Measurements from ENCODE around the gene MAP1LC3A.

The MAP1LC3A gene

DNA sequence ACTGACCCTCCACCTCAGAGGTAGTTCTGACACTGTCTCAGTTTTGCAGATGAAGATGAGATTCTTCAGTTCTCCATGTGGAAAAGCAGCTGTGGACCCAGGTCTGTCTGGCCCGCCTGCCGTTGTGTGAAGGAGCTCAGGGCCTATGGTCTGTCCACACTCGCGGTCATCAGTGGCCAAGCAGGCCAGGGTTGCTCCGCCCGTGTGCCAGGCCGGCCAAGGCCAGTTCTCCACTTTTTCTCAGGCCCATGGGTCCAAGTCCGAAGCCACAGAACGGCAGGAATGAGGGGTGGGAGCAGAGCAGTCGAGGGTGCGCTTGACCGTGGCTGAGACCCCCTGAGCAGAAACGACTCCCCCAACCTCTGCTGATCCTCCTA lies 8.6 kb upstream of the MAP1LC3A start:
- DNase-seq = no peak

GRCh38 chr20:34552569-34552968 lies 5.9 kb upstream of the MAP1LC3A start:
- DNase-seq = no peak

GRCh38 chr20:34553366-34553867 lies 5.1 kb upstream of the MAP1LC3A start:
- no peak for DNase-seq

DNA sequence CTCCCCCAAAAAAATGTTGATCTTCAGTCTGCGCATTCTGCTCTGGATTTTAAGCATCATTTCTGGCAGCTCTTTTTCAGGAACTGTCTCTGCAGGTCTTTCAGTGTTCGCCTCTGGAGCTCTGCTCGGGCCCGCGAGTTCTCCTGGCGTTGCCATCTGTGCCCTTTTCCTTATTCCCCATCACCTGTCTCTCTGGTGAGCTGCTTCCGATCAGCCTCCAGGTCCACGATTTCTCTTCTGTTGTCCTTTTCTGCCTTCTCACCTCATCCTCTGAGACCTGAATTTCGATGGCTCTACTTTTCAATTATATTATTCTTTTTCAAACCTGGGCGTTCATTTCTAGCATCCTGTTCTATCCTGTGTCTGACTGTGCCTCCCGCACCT lies 590 bp upstream of the MAP1LC3A start:
- DNase-seq = no peak

DNA sequence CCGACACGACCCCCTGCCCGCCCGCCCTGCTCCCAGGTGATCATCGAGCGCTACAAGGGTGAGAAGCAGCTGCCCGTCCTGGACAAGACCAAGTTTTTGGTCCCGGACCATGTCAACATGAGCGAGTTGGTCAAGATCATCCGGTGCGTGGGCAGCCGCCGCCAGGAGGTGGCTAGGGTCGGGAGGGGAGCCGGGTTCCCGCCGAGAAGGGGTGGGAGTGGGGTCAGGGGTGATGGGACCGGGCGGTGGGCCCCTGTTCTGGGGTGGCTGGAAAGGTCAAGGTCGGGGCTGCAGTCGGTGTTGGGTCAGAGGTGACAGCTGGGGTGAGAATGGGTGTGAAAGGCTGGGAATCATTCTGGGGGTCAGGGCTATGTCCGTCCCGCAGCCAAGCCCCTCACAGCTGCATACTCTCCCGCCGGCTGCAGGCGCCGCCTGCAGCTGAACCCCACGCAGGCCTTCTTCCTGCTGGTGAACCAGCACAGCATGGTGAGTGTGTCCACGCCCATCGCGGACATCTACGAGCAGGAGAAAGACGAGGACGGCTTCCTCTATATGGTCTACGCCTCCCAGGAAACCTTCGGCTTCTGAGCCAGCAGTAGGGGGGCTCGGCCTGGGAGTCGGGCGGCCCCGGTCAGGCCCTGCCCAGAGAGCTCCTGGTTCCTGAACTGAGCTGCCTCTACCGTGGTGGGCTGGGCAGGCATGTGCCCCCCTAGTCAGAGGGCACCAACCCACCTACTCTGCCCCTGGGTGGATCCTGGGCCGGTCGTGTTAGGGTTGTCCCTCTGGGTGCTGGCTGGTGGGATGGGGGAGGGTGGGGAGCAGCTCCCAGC lies 1.0 kb downstream of the MAP1LC3A start:
- no peak for DNase-seq

- DNase-seq = no peak
Measured at GRCh38 chr20:34560141-34560523, 1.6 kb downstream of the MAP1LC3A start.

- no peak for DNase-seq
Measured at GRCh38 chr20:34560614-34561013, 2.1 kb downstream of the MAP1LC3A start.

DNA sequence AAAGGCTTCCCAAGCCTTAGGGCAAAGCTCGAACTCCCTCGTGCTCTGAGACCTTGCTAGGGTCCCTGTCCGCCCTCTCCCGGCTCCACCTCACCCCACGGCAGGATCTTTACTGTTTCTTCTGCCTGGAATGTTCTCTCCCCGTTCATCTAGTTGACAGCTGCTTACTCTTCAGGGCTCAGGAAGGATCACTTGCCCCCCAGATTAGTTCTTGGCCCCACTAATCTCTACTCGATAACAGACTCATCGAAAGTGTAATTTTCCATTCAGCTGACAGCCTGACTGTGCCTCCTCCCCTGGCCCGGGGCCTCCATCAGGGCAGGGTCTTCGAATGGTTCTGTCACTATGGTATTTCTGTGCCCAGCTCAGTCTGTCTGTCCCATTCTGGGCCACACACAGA lies 3.1 kb downstream of the MAP1LC3A start:
- no peak for DNase-seq

- no peak for DNase-seq
Measured at GRCh38 chr20:34562641-34563040, 4.1 kb downstream of the MAP1LC3A start.

- DNase-seq = no peak
Measured at GRCh38 chr20:34564833-34565232, 6.3 kb downstream of the MAP1LC3A start.

DNA sequence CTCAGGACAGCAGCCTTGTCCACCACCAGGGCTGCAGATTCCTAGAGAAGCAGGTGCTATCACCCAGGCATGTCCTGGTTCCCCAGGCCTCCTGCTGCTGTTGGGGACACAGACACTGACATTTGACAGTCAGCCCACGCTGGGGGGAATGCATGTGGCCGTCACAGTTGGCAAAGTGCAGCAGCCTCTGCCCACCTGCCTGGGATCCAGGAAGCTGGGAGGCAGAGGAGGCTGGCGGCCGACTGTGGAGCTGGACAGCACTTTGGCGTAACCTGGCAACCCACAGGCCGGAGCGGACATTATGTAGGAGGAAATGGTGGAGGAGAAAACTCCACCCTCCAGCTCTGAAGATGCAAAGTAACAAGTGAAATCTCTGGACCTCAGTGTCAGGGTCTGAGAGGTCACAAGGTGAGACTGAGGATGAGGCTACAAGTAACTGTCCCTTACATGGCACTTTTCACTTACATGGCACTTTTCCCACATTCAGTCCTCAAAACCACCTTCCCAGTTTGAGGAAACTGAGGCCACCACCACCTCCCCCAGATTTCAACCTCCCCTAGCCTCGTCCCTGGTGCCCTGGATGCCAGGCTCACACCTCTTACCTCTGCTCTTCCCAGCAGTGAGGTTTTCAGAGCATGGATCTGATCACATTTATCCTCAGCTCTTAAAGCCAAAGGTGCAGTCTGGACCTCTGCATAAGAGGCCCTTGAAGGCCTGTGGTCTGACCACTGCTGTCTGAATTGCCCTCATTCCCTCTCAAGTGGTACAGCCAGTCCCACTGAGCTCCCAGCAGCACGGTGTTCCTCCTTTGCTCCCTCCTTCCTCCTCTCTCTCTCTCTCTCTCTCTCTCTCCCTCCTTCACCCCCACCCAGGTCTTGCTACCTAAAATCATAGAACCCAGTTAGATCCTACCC lies 8.7 kb downstream of the MAP1LC3A start:
- DNase-seq = no peak

GRCh38 chr20:34567892-34568865 lies 9.7 kb downstream of the MAP1LC3A start:
- no peak for DNase-seq

DNA sequence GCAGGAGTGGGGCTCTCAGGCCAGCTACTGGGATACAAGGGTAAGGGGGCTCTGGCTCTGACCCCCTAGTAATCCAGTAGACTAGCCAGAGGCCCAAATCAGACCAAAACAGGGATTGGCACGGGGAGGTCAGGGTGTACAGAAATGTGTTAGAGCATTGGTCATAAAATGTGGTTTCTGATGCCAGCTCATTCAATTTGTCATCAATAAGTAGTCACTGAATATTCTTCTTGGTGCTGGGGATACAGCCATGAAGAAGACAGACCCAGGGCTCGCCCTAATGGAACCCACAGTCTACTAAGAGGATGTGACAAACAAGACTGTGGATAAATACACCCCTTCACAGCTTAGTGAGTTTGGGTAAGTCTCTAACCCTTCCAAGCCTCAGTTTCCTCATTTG lies 11.1 kb downstream of the MAP1LC3A start:
- DNase-seq = no peak

DNA sequence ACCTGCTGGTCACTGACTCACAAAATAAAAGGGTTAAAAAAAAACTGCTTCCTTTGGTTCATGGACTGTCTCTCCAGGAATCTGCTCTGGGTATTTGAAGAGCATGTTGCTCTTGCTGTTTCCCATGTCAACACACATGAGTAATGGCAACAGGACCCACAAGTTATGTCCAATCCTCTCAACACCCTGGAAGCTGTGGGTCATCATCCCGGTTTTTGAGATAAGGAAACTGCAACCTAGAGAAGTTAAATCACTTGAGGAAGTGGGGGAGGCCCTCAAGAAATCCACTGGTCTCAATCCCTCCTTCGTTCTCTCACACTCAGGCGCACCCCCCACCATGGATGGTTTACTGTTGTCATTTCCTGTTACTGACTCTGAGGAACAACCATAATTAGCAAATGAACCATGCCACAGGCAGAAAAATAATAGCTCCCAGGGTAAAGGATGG lies 12.4 kb downstream of the MAP1LC3A start:
- no peak for DNase-seq

DNA sequence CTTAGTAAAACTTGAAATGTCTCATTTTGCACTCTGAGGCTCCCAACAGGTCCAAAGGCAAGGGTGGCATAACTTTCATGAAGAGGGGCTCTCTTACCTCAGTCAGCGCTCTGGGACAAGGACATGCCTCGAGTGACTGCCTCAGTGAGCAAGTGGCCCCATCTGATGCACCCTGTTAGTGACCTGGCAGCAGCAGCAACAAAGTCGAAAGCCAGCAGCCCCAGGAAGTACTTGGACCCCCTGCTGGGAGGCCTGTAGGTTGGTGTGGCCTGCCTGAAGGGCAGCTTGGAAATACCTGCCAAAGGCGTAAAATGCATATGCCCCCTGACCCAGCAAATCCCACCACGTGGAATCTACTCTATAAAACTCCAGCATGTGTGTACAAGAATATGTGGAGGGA lies 13.2 kb downstream of the MAP1LC3A start:
- no peak for DNase-seq

DNA sequence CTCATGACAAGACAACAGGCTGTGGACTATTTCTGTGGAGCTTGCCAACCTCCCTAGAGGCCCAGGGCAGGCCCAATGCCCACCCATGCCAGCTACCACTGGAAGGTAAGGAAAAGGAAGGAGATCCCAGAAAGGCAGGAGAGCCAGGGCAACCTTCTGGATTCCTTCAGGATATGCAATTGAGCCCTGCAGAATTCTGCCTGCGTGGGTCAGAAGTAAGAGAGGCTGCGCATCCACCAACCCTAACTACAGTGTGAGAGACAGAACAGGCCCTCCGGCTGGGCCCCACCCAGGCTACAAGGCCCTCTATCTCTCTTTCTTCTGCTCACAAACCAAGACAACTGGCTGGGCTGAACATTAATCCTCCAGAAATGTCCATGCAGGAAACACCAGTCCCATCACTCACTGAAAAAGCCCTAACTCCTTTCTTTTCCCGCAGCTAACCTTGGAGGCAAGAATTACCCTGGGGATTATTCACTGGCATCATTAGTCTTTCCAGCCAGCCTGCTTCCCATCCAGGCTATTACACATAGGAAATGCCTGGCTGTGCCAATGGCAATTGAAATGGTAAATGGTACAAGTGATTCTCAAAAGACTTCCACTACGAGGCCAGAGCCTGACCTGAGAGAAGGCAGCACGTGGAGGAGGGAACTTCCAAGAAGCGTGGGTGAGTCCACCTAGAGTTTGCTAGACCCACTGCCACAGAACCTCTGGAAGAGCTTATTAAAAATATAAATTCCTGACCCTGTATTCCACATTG lies 15.2 kb downstream of the MAP1LC3A start:
- DNase-seq = no peak

DNA sequence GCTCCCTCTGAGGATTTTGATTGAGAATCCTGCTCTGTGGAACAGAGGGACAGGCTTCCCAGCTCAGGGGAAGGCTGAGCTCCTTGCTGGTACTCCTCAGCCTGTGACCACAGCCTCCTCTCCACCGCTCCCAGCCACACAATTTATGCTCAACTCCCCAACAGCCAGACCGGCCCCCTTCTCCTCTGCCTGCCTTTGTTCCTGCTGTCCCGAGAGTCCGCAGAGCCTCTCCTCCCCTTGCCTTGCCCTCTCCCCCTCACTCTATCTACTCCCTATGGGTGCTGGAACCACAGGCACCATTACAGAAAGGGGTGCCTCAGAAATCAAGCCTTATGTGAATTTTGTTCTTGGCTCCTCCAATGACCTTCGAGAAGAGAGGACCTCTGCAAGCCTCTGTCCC lies 15.9 kb downstream of the MAP1LC3A start:
- DNase-seq = no peak

DNA sequence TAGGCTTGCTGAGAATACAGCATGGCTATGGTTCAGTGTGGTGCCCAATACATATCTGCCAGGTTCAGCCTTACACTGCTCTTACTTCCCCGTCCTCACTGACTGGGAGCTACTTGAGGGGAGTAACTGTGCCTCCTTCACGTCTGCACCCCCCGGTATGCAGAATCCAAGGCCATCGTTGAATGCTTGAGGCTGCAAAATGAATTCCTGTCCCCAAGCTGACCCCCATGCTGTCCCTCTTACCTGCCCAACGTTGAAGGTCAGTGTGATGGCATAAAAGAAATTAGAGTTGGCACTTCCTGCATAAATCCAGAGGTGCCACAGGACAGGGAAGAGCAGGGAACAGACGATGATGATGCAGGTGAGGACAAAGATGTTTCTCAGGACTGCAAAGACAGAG lies 16.3 kb downstream of the MAP1LC3A start:
- no peak for DNase-seq

GRCh38 chr20:34575271-34575670 lies 16.8 kb downstream of the MAP1LC3A start:
- no peak for DNase-seq

DNA sequence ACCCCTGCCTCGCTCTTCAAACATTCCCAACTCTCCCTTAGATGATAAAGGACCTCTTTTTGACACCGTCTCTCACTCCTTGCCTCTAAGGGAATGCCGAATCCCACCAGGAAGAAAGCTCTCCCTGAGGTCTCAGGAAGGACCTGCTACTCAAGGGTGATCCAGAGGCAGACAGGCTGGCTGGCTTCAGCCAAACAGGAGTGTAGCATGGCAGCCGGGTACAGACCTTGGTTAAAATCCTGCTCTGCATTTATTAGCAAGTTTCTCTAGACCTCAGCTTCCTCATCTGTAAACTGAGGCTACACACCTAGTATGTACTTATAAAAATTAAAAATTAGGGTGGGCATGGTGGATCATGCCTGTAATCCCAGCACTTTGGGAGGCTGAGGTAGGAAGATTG lies 17.2 kb downstream of the MAP1LC3A start:
- DNase-seq = no peak

GRCh38 chr20:34577061-34577460 lies 18.5 kb downstream of the MAP1LC3A start:
- DNase-seq = no peak

GRCh38 chr20:34578025-34578424 lies 19.5 kb downstream of the MAP1LC3A start:
- no peak for DNase-seq

Data from NCI-H446 treated with DMSO at 0.1 percent for 48 hours (cell line).